Limb (tissue), 2 donors: ENCODE results near the gene ARPP21.

ENCODE experiments used
- DNase-seq, 2 donors: peaks; one replicate each; pipeline ENCODE4 v3.0.0-alpha.2; 2016; ENCODE audit errors: extremely low spot score in 2 of 2

ARPP21 gene

GRCh38 chr3:35675621-35676020 is 36.3 kb downstream of the ARPP21 start:
- DNase-seq = no peak

- DNase-seq = no peak
Observed at GRCh38 chr3:35677797-35678196, 38.5 kb downstream of the ARPP21 start.

- peak in 1 of 2 donors; percentile 64 for DNase-seq
Observed at GRCh38 chr3:35678643-35679161, 39.4 kb downstream of the ARPP21 start.

- DNase-seq = no peak
Observed at GRCh38 chr3:35679409-35680080, 40.2 kb downstream of the ARPP21 start.

GRCh38 chr3:35680866-35681650 is 41.7 kb downstream of the ARPP21 start:
- no peak for DNase-seq

GRCh38 chr3:35685153-35685552 is 45.8 kb downstream of the ARPP21 start:
- no peak for DNase-seq

GRCh38 chr3:35688826-35689225 is 49.5 kb downstream of the ARPP21 start:
- DNase-seq = no peak

GRCh38 chr3:35690271-35690670 is 50.9 kb downstream of the ARPP21 start:
- no peak for DNase-seq

- no peak for DNase-seq
Observed at GRCh38 chr3:35705904-35706303, 66.6 kb downstream of the ARPP21 start.

GRCh38 chr3:35707904-35708303 is 68.6 kb downstream of the ARPP21 start:
- DNase-seq = no peak

- no peak for DNase-seq
Observed at GRCh38 chr3:35708394-35709271, 69.3 kb downstream of the ARPP21 start.

GRCh38 chr3:35709691-35710090 is 70.4 kb downstream of the ARPP21 start:
- no peak for DNase-seq

GRCh38 chr3:35710554-35710953 is 71.2 kb downstream of the ARPP21 start:
- DNase-seq = no peak

- DNase-seq = no peak
Observed at GRCh38 chr3:35718921-35719320, 79.6 kb downstream of the ARPP21 start.

GRCh38 chr3:35721628-35722027 is 82.3 kb downstream of the ARPP21 start:
- DNase-seq = no peak

GRCh38 chr3:35722902-35723301 is 83.6 kb downstream of the ARPP21 start:
- no peak for DNase-seq

GRCh38 chr3:35723480-35724097 is 84.3 kb downstream of the ARPP21 start:
- no peak for DNase-seq

- DNase-seq = no peak
Observed at GRCh38 chr3:35724106-35724505, 84.8 kb downstream of the ARPP21 start.

GRCh38 chr3:35727179-35727578 is 87.9 kb downstream of the ARPP21 start:
- no peak for DNase-seq

- no peak for DNase-seq
Observed at GRCh38 chr3:35733341-35733740, 94.0 kb downstream of the ARPP21 start.

- no peak for DNase-seq
Observed at GRCh38 chr3:35733864-35734263, 94.5 kb downstream of the ARPP21 start.
